ENCODE measurements around the gene PLPP1. TPM values are rescaled to one million over a fixed set of nuclear protein-coding genes. Genes with fewer than 3 reads are reported as not detected.

Gene PLPP1
- polyA plus RNA-seq, 1 of the 3 experiments (the other 2 are of a cell fraction) = 32.8 TPM

DNA sequence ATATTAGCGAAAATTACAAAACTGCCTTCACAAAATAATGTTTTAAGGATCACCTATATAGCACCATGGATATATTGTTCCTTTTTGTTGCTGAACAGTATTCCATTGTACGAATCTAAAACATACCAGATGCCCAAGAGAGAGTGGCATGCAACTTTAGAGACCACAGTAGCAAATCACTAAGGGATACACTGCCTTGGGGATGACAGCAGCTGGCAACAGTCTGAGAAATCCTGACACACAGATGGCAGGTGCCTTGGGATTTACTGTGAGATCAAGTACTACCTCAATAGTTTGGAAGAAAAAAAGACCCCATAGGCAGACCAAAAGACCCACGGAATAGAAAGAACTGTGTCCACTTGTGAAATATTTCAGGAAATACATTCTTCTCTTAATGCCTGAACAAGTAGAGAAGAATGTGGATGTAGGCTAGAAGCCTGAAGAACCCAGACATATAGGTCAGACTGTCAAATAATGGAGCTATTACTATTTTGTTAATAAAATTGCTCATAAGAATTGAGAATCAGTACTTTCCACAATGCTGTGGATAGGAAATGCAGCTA is 53.4 kb downstream of the PLPP1 start:
- Histone ChIP-seq H3K4me1 (ENCODE audit: control insufficient read depth in 1 of 2, insufficient read depth in 2 of 2, low read depth in 1 of 2, low read length in 1 of 2) (peaks cover 0 to 8% of the 10 kb centered on the region in 2 experiments; a peak in 2 of 4 replicates), H2AFZ (ENCODE audit: low read depth) (no peak overlapping the region), H3K27me3 (ENCODE audit: insufficient read depth) (no peaks in the 10 kb centered on the region), H3K9ac (no peak overlapping the region), H3F3A (replicated peaks; ENCODE audit: insufficient read depth) (peaks cover 10% of the 10 kb centered on the region), H4K20me1 (ENCODE audit: insufficient read depth) (peaks cover 5% of the 10 kb centered on the region), H3K9me2 (no peaks in the 10 kb centered on the region), H3K9me3 (no peaks in the 10 kb centered on the region), H3K36me3 (replicated peaks in 1 of 2; ENCODE audit: control insufficient read depth in 1 of 2, insufficient read depth in 2 of 2, low read length in 1 of 2) (peaks cover 0 to 4% of the 10 kb centered on the region in 2 experiments), H3K4me2 (peak overlapping the region; percentile 8; the same call in 1 of the 2 replicates), H3K79me2 (ENCODE audit: insufficient read depth) (peaks cover 15% of the 10 kb centered on the region; the same call in 1 of the 2 replicates), H3K4me3 (ENCODE audit: low read depth in 2 of 2, low read length in 1 of 2) (no peak overlapping the region), H3K27ac (ENCODE audit: low read depth in 2 of 2, low read length in 1 of 2) (0 out of 4 replicates have a peak overlapping the region, but pooled peaks of 1 of the 2 experiments have one; percentile 23)
- ChIA-PET POLR2A (no interaction called here), CTCF (interaction anchor here (0.6 to 1.1 kb wide), 2 partner anchors 210 to 371 kb away, joined by 3 read pairs; no protein-coding TSS in a partner anchor)
- WGBS (ENCODE audit: low lambda C conversion rate) = 76% methylated on average over 3 of the region's 3 CpGs
- no peak for DNase-seq
- TF ChIP-seq REST (IDR thresholded peaks at IDR 0.05; ENCODE audit: low read depth, low read length) (no peak), CHD2 (IDR thresholded peaks at IDR 0.05; ENCODE audit: low read length, partially characterized antibody) (no peak), GABPA (IDR thresholded peaks at IDR 0.05; ENCODE audit: low read depth) (no peak), ELF1 (IDR thresholded peaks at IDR 0.05) (no peak), NFIC (IDR thresholded peaks at IDR 0.05; ENCODE audit: borderline replicate concordance) (no peak), RCOR1 (IDR thresholded peaks at IDR 0.05; ENCODE audit: low read length) (no peak), SMC3 (IDR thresholded peaks at IDR 0.05; ENCODE audit: low read depth, low read length) (no peak), NRF1 (IDR thresholded peaks at IDR 0.05; ENCODE audit: low read depth, low read length) (no peak), MXI1 (IDR thresholded peaks at IDR 0.05; ENCODE audit: low read depth, low read length) (no peak), YY1 (IDR thresholded peaks at IDR 0.05; ENCODE audit: low read depth) (no peak), EP300 (IDR thresholded peaks at IDR 0.05; ENCODE audit: borderline replicate concordance in 1 of 2, low read depth in 1 of 2, low read length in 1 of 2) (no peak), FOXJ3 (CRISPR knock-in tag; IDR thresholded peaks at IDR 0.05) (no peak), RXRA (IDR thresholded peaks at IDR 0.05; ENCODE audit: borderline replicate concordance, low read depth) (no peak), TEAD4 (IDR thresholded peaks at IDR 0.05; ENCODE audit: borderline replicate concordance, insufficient read depth) (no peak)
- TF ChIP-seq, protein P1, sequence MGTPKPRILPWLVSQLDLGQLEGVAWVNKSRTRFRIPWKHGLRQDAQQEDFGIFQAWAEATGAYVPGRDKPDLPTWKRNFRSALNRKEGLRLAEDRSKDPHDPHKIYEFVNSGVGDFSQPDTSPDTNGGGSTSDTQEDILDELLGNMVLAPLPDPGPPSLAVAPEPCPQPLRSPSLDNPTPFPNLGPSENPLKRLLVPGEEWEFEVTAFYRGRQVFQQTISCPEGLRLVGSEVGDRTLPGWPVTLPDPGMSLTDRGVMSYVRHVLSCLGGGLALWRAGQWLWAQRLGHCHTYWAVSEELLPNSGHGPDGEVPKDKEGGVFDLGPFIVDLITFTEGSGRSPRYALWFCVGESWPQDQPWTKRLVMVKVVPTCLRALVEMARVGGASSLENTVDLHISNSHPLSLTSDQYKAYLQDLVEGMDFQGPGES (IDR thresholded peaks at IDR 0.05; ENCODE audit: low read depth, low read length) = no peak
- TF ChIP-seq, protein P2, sequence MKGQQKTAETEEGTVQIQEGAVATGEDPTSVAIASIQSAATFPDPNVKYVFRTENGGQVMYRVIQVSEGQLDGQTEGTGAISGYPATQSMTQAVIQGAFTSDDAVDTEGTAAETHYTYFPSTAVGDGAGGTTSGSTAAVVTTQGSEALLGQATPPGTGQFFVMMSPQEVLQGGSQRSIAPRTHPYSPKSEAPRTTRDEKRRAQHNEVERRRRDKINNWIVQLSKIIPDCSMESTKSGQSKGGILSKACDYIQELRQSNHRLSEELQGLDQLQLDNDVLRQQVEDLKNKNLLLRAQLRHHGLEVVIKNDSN (IDR thresholded peaks at IDR 0.05; ENCODE audit: borderline replicate concordance, low read depth) = no peak

Data from SK-N-SH (cell line).